ENCODE measurements around the gene SYNGAP1.
"Not testable (repeated sequence)": the region's sequence is repeated elsewhere in the genome, so short reads cannot be mapped to it uniquely, and the experiment has no call there.

SYNGAP1 gene

GRCh38 chr6:33419580-33420490 is at the start of gene SYNGAP1:
TSS of gene SYNGAP1 (plus strand) at chr6:33420065. CDS start at chr6:33420265, 200 bp downstream.
- DNase-seq = peak; percentile 60

GRCh38 chr6:33371901-33372300 is 48.0 kb upstream of the SYNGAP1 start:
- DNase-seq = not testable (repeated sequence)

- no peak for DNase-seq
These were observed 47.2 kb upstream of the SYNGAP1 start for GRCh38 chr6:33372526-33373123.

GRCh38 chr6:33373960-33374910 is 45.6 kb upstream of the SYNGAP1 start:
- DNase-seq = no peak

GRCh38 chr6:33375143-33375671 is 44.7 kb upstream of the SYNGAP1 start:
- no peak for DNase-seq

- no peak for DNase-seq
These were observed 42.7 kb upstream of the SYNGAP1 start for GRCh38 chr6:33377171-33377570.

GRCh38 chr6:33379184-33379583 is 40.7 kb upstream of the SYNGAP1 start:
- not testable (repeated sequence) for DNase-seq

- DNase-seq = no peak
These were observed 39.4 kb upstream of the SYNGAP1 start for GRCh38 chr6:33380272-33380981.

- DNase-seq = no peak
These were observed 36.3 kb upstream of the SYNGAP1 start for GRCh38 chr6:33383427-33384185.

- no peak for DNase-seq
These were observed 35.3 kb upstream of the SYNGAP1 start for GRCh38 chr6:33384581-33385020.

- DNase-seq = no peak
These were observed 29.7 kb upstream of the SYNGAP1 start for GRCh38 chr6:33390173-33390572.

- no peak for DNase-seq
These were observed 29.0 kb upstream of the SYNGAP1 start for GRCh38 chr6:33390767-33391277.

GRCh38 chr6:33391278-33391921 is 28.5 kb upstream of the SYNGAP1 start, which contains the start of gene KIFC1:
TSS of gene KIFC1 (plus strand) at chr6:33391823. CDS start at chr6:33391986, 163 bp downstream.
- DNase-seq = peak; percentile 99

GRCh38 chr6:33391922-33392594 is 27.8 kb upstream of the SYNGAP1 start:
- peak; percentile 72 for DNase-seq

- DNase-seq = no peak
These were observed 27.3 kb upstream of the SYNGAP1 start for GRCh38 chr6:33392595-33392948.

GRCh38 chr6:33392979-33393378 is 26.9 kb upstream of the SYNGAP1 start:
- no peak for DNase-seq

GRCh38 chr6:33397541-33397940 is 22.3 kb upstream of the SYNGAP1 start:
- DNase-seq = no peak

GRCh38 chr6:33398601-33399000 is 21.3 kb upstream of the SYNGAP1 start:
- DNase-seq = not testable (repeated sequence)

- not testable (repeated sequence) for DNase-seq
These were observed 20.0 kb upstream of the SYNGAP1 start for GRCh38 chr6:33399881-33400280.

- no peak for DNase-seq
These were observed 15.0 kb upstream of the SYNGAP1 start for GRCh38 chr6:33404884-33405283.

All from activated CD4-positive, alpha-beta T cell treated with anti-CD3 and anti-CD28 coated beads, Interleukin-10, Interleukin-2, amounts not matched to agents 100 ng/mL and 50 ng/mL, durations not matched to agents 16 hours and 8 hours (primary cell).